ENCODE data around the gene NEK6. TPM values are rescaled to one million over a fixed set of nuclear protein-coding genes. Genes with fewer than 3 reads are reported as not detected.

NEK6 gene
- total and polyA plus RNA-seq, 9 of the 15 experiments (the other 6 are each of a cell fraction or from before 2014, with no cell fraction given): 3.1 to 19.0 (median 8.4) TPM

GRCh38 chr9:124320062-124320973, 62.6 kb downstream of the NEK6 start (continued):
- 0 out of 2 replicates have a peak, but pooled peaks have one; percentile 26 for TF ChIP-seq CREM (IDR thresholded peaks at IDR 0.05; ENCODE audit: low read depth)
- no peak for TF ChIP-seq HNRNPLL (IDR thresholded peaks at IDR 0.05; ENCODE audit: low read depth, low read length, poor library complexity, severe bottlenecking)
- peak; percentile 21; the same call in 1 of the 2 replicates for TF ChIP-seq HCFC1 (IDR thresholded peaks at IDR 0.05; ENCODE audit: low read depth, low read length)
- TF ChIP-seq REST (IDR thresholded peaks at IDR 0.05; ENCODE audit: borderline replicate concordance): peak; percentile 66; the same call in 1 of the 2 replicates
- TF ChIP-seq REST (CRISPR knock-in tag; IDR thresholded peaks at IDR 0.05; ENCODE audit: low read depth): no peak
- peak; percentile 59; the same call in 1 of the 2 replicates for TF ChIP-seq ETV5 (CRISPR knock-in tag; IDR thresholded peaks at IDR 0.05; ENCODE audit: low read depth)
- TF ChIP-seq, protein P1, sequence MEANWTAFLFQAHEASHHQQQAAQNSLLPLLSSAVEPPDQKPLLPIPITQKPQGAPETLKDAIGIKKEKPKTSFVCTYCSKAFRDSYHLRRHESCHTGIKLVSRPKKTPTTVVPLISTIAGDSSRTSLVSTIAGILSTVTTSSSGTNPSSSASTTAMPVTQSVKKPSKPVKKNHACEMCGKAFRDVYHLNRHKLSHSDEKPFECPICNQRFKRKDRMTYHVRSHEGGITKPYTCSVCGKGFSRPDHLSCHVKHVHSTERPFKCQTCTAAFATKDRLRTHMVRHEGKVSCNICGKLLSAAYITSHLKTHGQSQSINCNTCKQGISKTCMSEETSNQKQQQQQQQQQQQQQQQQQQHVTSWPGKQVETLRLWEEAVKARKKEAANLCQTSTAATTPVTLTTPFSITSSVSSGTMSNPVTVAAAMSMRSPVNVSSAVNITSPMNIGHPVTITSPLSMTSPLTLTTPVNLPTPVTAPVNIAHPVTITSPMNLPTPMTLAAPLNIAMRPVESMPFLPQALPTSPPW (CRISPR knock-in tag; IDR thresholded peaks at IDR 0.05): 0 out of 2 replicates have a peak, but pooled peaks have one; percentile 15
- TF ChIP-seq RB1 (IDR thresholded peaks at IDR 0.05; ENCODE audit: low read depth): 0 out of 2 replicates have a peak, but pooled peaks have one; percentile 48
- peak; percentile 88 for TF ChIP-seq SMC3 (conservative IDR thresholded peaks at IDR 0.05; ENCODE audit: insufficient read depth, low read depth, low read length)

All from K562 (cell line).